Right lobe of liver (tissue), 6 donors: Measurements from ENCODE around the gene ANO2. TPM values are rescaled to one million over a fixed set of nuclear protein-coding genes. Genes with fewer than 3 reads are reported as not detected.

Experiments used
- ATAC-seq, 4 donors: fragments of 200-7000 bp; cut with Tn5 transposase; one replicate each; pipeline ENCODE4 v1.9.1; 2020; ENCODE audit warnings: mild to moderate bottlenecking in 4 of 4, moderate library complexity in 4 of 4
- DNase-seq, 3 donors: peaks; one replicate each; pipeline ENCODE4 v3.0.0-alpha.2; 2020
- H3K27ac ChIP-seq, 3 donors: fragments of 200-600 bp; one replicate each; pipeline ENCODE4 v1.8.0; 2022
- H3K27me3 ChIP-seq, 2 donors: fragments of 200-600 bp; one replicate each; pipeline ENCODE4 v1.8.0; 2022
- H3K36me3 ChIP-seq, 4 donors: fragments of 200-600 bp; sonication (generic) in 1 of 4; one replicate each; pipeline versions ENCODE4 v1.5.1 to v1.8.0; 2017 to 2022; ENCODE audit warnings: control low read depth in 1 of 4
- H3K4me1 ChIP-seq, 4 donors: fragments of 200-600 bp; sonication (generic) in 1 of 4; one replicate each; pipeline versions ENCODE4 v1.5.1 to v1.8.0; 2017 to 2022; ENCODE audit warnings: control low read depth in 1 of 4
- H3K4me3 ChIP-seq, 3 donors: fragments of 200-600 bp; one replicate each; pipeline ENCODE4 v1.8.0; 2022
- H3K9me3 ChIP-seq, 4 donors: fragments of 200-600 bp; sonication (generic) in 1 of 4; one replicate each; pipeline versions ENCODE4 v1.5.1 to v1.8.0; 2017 to 2022; ENCODE audit warnings: control low read depth in 1 of 4
- CTCF ChIP-seq, 4 donors: fragments of 200-600 bp in 3 of 4; fragments of 450-650 bp in 1 of 4; IDR thresholded peaks; one replicate each; pipeline versions ENCODE4 v1.5.1 to v1.8.0; 2016 to 2022; ENCODE audit warnings: antibody characterized with exemption in 4 of 4, mild to moderate bottlenecking in 2 of 4
- POLR2A ChIP-seq: fragments of 450-650 bp; IDR thresholded peaks from one replicate; pipeline ENCODE4 v1.6.1; 2017; ENCODE audit warnings: antibody characterized with exemption, mild to moderate bottlenecking
- WGBS: methylation state at CpG from one replicate; pipeline ENCODE4 v1.1.6; 2018; ENCODE audit warnings: low coverage, low lambda C conversion rate; ENCODE audit not compliant: insufficient coverage; ENCODE audit errors: missing lambda C conversion rate; 5-methylcytosine and 5-hydroxymethylcytosine counted together
- intact Hi-C, 2 donors: fragments of 100-400 bp; cut with DNase I; formaldehyde crosslinking; loops; one replicate each; pipeline versions ENCODE4 v1.11.2 to v1.14.1; 2022
- total RNA-seq, 6 experiments: library from RNA; depleted of rRNA in 2 of 6; stranded (reverse); fragments of >200 nt in 2 of 6; fragmentation: NEBNext Ultra II Directional in 3 of 6; extraction: Animal tissue kit (Norgen Biotek cat#: 25700) in 3 of 6; gene quantifications; one replicate each; pipeline versions ENCODE4 v1.1.0 to v1.2.4, GENCODE V29; 2016 to 2023
- donor health status: DM: no; HTN: yes; CAD: no.
- donor health status: DM: no; HTN: no; CAD: no.
- donor health status: DM: no; HTN: no; CAD: no.
- donor health status: DM: no; HTN: yes; CAD: no.
- donor health status: DM: no; HTN: yes; CAD: no.

ANO2 gene
- total RNA-seq, 6 experiments from 2014 or later = 0.06 to 0.89 (median 0.32) TPM; not detected in 1

GRCh38 chr12:5622280-5622679 is 322.8 kb downstream of the ANO2 start:
- DNase-seq = no peak
- ATAC-seq = no peak
- intact Hi-C loops = no loop called here
- Histone ChIP-seq H3K4me3 (no peak overlapping the region), H3K27me3 (no peaks in the 10 kb centered on the region), H3K4me1 (no peaks in the 10 kb centered on the region), H3K36me3 (no peaks in the 10 kb centered on the region), H3K27ac (no peak overlapping the region), H3K9me3 (no peaks in the 10 kb centered on the region)
- 65% methylated on average over 2 of the region's 3 CpGs for WGBS
- TF ChIP-seq POLR2A = no peak
- no peak for TF ChIP-seq CTCF (IDR thresholded peaks at IDR 0.05)

GRCh38 chr12:5621329-5621728 is 323.7 kb downstream of the ANO2 start:
- intact Hi-C loops = no loop called here
- no peak overlapping the region for H3K27ac ChIP-seq
- 67% methylated on average over 9 of the region's 9 CpGs for WGBS
- ATAC-seq (no peak), DNase-seq (no peak)
- no peaks in the 10 kb centered on the region for H3K4me1 ChIP-seq
- H3K4me3 ChIP-seq = no peak overlapping the region
- no peaks in the 10 kb centered on the region for H3K9me3 ChIP-seq
- TF ChIP-seq CTCF (IDR thresholded peaks at IDR 0.05) (no peak), POLR2A (no peak)
- H3K27me3 ChIP-seq = no peaks in the 10 kb centered on the region
- no peaks in the 10 kb centered on the region for H3K36me3 ChIP-seq

- no peaks in the 10 kb centered on the region for H3K4me1 ChIP-seq
- no peak overlapping the region for H3K4me3 ChIP-seq
- H3K27me3 ChIP-seq = no peaks in the 10 kb centered on the region
- no peak overlapping the region for H3K27ac ChIP-seq
- H3K9me3 ChIP-seq = no peaks in the 10 kb centered on the region
- TF ChIP-seq CTCF (IDR thresholded peaks at IDR 0.05) (no peak), POLR2A (no peak)
- no peaks in the 10 kb centered on the region for H3K36me3 ChIP-seq
- WGBS = 77% methylated on average over 7 of the region's 7 CpGs
- no peak for ATAC-seq
- intact Hi-C loops = no loop called here
- no peak for DNase-seq
These were observed 324.2 kb downstream of the ANO2 start for GRCh38 chr12:5620896-5621295.

GRCh38 chr12:5619628-5620027 is 325.4 kb downstream of the ANO2 start:
- WGBS = 63% methylated on average over 4 of the region's 5 CpGs
- no peaks in the 10 kb centered on the region for H3K27me3 ChIP-seq
- TF ChIP-seq CTCF (IDR thresholded peaks at IDR 0.05) = no peak
- no peak for TF ChIP-seq POLR2A
- H3K4me3 ChIP-seq = no peak overlapping the region
- intact Hi-C loops = no loop called here
- no peaks in the 10 kb centered on the region for H3K9me3 ChIP-seq
- H3K36me3 ChIP-seq = no peaks in the 10 kb centered on the region
- no peak for DNase-seq
- H3K4me1 ChIP-seq = no peaks in the 10 kb centered on the region
- no peak for ATAC-seq
- no peak overlapping the region for H3K27ac ChIP-seq

- TF ChIP-seq POLR2A (no peak), CTCF (IDR thresholded peaks at IDR 0.05) (no peak)
- H3K4me1 ChIP-seq = no peaks in the 10 kb centered on the region
- intact Hi-C loops = no loop called here
- H3K36me3 ChIP-seq = no peaks in the 10 kb centered on the region
- DNase-seq (no peak), ATAC-seq (no peak)
- no peak overlapping the region for H3K27ac ChIP-seq
- no peaks in the 10 kb centered on the region for H3K9me3 ChIP-seq
- H3K27me3 ChIP-seq = no peaks in the 10 kb centered on the region
- WGBS = 90% methylated on average over 4 of the region's 4 CpGs
- no peak overlapping the region for H3K4me3 ChIP-seq
These were observed 328.2 kb downstream of the ANO2 start for GRCh38 chr12:5616854-5617253.
